IPS-NIHi7 (cell line): ENCODE data around the gene C19orf38.
"Not testable (repeated sequence)": the region's sequence is repeated elsewhere in the genome, so short reads cannot be mapped to it uniquely, and the experiment has no call there.

Experiments
- DNase-seq: peaks from one replicate; pipeline ENCODE4 v3.0.0; 2012; ENCODE audit warnings: mixed read lengths; ENCODE audit errors: extremely low spot score

Gene C19orf38

GRCh38 chr19:10850631-10851030, 2.4 kb downstream of the C19orf38 start:
- no peak for DNase-seq

DNA sequence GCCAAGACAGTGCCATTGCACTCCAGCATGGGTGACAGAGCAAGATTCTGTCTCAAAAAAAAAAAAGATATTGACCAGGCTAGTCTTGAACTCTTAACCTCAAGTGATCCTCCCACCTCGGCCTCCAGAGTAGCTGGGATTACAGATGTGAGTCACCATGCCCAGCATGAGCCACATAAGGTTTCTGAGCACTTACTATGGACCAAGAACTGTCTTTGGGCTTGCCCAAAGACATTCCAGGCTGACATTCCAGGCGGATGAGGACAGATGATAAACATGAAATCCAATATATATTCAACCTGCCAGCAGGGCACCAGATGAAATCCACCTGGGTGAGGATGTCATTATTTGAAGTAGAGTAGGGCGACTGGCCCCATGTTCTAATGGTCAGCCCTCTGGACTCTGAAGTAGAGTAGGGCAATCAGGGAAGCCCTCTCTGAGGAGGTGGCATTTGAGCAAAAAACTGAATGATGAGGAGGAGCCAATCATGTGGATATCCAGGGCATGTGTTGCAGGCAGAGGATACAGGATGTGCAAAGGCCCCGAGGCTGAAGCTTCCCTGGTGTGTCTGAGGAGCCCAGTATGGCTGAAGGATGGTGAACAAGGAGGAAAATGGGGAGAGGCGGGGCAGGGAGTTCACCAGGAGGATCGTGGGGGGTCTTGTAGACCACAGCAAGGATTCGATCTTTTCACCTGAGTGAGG, 4.0 kb downstream of the C19orf38 start:
- no peak for DNase-seq

DNA sequence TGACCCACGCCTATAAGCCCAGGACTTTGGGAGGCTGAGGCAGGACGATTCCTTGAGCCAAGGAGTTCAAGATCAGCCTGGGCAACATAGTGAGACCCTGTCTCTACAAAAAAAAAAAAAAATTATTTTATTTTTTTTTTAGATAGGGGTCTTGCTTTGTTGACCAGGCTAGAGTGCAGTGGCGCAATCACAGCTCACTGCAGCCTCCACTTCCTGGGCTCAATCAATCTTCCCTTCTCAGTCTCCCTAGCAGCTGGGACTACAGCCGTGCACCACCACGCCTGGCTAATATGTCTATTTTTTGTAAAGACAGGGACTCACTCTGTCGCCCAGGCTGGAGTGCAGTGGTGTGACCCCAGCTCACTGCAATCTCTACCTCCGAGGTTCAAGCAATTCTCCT, 4.7 kb downstream of the C19orf38 start:
- no peak for DNase-seq

DNA sequence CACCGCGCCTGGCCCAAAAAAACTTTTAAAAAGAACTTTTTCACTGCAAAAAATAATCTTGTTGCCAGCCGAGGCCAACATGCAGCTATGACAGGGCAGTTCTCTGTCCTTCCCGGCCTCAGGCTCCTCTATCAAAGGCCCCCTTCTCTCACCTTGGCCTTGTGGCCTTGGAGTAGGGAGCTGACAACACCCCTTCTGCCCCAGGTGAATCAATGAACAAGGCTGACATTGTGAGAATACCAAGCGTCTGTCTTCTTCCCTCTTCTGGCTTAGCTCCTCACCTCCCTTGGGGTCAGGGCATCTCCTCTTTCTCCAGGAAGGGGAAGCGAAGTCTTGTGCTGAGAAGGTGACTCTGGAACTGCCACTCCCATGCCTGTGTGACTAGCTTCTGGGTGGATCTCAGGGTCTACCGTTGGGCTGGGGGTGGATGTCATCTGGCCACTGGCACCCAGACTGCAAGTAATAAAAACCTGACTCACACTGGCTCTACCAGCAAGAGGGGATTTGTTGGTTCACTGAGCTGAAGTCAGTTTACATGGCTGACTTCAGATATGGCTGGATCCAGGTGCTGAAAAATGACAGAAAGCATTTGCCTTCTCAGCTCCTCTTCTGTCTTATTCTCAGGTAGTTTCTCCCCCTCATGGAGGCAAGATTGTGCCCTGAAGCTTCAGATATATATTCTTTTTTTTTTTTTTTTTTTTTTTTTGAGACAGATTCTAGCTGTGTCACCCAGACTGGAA, 6.3 kb downstream of the C19orf38 start:
- DNase-seq = no peak

GRCh38 chr19:10855879-10856522, 7.8 kb downstream of the C19orf38 start:
- peak; percentile 42 for DNase-seq

DNA sequence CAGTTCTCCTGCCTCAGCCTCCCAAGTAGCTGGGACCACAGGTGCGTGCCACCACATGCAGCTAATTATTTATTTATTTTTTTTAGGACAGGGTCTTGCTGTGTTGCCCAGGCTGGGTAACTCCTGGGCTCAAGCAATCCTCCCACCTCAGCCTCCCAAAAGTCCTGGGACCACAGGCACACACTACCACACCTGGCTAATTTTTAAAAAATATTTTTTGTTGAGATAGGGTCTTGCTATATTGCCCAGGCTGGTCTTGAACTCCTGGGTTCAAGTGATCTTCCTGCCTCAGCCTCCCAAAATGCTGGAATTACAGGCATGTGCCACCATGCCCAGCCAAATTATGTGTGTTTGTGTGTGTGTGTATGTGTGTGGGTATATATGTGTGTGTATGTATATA, 8.7 kb downstream of the C19orf38 start:
- DNase-seq = not testable (repeated sequence)

GRCh38 chr19:10858204-10858828, 10.1 kb downstream of the C19orf38 start:
- peak; percentile 73 for DNase-seq

- DNase-seq = peak; percentile 60
Measured at GRCh38 chr19:10861103-10861651, 13.0 kb downstream of the C19orf38 start.

- no peak for DNase-seq
Measured at GRCh38 chr19:10862561-10863106, 14.4 kb downstream of the C19orf38 start.

- DNase-seq = no peak
Measured at GRCh38 chr19:10863107-10863717, 15.0 kb downstream of the C19orf38 start.

- peak; percentile 92 for DNase-seq
Measured at GRCh38 chr19:10864538-10864899, 16.3 kb downstream of the C19orf38 start.

- no peak for DNase-seq
Measured at GRCh38 chr19:10866495-10866894, 18.3 kb downstream of the C19orf38 start.

DNA sequence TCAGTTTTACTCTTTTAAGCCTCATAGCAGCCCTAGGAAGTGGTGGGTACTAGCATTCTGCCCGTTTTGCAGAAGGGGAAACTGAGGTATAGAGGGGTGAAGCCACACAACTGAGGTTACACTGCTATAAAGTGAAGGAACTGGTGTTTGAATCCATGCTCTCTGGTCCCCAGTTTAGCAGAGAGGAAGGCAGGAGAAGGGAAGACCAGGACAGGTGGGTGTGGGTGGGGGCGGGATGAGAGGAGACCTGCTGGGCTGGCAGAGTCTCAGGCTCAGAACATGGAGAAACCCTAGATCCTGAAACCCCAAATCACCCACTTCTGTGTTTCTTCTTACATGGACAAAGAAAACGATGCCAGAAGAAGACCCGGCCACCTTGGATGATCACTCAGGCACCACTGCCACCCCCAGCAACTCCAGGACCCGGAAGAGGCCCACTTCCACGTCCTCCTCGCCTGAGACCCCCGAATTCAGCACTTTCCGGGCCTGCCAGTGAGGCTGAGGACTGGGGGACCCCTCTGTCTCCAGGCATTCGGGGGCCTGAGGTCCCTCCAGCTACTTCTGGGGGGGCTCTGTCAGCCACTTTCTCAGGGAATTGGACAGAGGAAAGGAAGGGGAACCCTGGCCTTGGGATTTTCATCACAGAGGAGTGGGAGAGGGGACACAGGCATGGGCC, 20.8 kb downstream of the C19orf38 start:
- DNase-seq = no peak

DNA sequence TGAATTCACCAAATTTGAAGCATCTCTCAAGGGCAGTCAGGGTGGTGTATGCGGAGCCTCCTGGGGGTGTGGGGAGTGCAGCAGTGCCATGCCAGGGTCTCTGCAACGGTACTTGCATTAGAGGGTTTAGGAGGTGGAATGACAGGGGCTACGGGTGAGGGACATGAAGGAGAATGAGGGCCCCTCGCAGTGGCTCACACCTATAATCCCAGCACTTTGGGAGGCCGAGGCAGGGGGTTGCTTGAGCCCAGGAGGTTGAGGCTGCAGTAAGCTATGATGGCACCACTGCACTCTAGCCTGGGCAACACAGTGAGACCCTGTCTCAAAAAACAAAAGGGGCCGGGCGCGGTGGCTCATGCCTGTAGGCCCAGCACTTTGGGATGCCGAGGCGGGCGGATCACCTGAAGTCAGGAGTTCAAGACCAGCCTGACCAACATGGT, 21.7 kb downstream of the C19orf38 start:
- not testable (repeated sequence) for DNase-seq

- no peak for DNase-seq
Measured at GRCh38 chr19:10870501-10870954, 22.3 kb downstream of the C19orf38 start.

DNA sequence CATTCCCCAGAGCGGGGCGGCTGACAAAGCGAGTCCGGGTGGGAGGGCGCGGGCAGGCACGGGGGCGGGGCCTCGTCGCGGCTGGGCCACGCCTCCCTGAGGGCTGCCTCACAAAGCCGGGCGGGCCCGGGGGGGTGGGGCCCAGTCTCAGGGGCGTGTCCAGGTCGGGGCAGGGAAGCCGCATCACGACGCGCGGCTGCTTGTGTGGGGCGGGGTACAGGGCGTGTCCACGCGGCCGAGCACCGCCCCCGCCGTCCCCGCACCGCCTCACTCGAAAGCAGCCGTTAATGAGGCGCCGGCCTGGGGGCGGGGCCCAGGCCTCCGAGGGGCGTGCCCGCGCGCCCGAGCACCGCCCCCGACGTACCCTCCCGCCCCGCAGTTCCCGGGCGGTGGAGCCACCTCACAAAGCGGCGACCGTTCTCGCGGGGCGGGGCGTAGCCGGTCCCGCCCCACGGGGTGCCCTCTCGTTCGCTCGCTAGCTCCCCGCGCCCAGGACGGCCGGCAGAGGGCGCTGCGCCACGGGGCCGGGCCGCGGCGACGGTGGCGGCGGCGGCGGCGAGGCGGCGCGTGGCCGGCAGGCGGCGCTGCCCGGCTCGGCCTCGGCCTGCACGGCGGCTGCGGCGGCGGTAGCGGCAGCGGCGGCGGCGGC, 22.9 kb downstream of the C19orf38 start, which contains the start of gene CARM1:
Gene CARM1 (plus strand): TSS at position 599 of the 649 bp plus-strand sequence. CDS start 150 bp downstream, outside the sequence.
- peak; percentile 98 for DNase-seq

GRCh38 chr19:10871711-10872545, 23.7 kb downstream of the C19orf38 start:
- peak; percentile 17 for DNase-seq

- DNase-seq = no peak
Measured at GRCh38 chr19:10872546-10873107, 24.4 kb downstream of the C19orf38 start.

DNA sequence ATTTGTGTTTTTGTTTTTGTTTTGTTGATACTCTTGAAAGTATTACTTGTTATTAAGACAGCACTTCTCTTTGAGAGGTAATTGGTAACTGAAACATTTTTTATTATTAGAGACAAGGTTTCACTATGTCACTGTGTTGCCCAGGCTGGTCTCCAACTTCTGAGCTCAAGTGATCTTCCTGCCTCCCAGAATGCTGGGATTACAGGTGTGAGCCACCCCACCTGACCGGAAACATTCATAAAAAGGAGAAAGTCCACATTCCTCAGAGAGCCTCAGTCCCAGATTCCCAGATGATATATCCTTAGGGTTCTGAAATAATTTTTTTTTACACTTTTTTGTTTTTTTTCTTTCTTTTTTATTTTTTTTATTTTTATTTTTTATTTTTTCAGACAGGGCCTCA, 25.8 kb downstream of the C19orf38 start:
- DNase-seq = no peak
